Loucy (cell line): ENCODE measurements around the gene KCNK5.

Experiments
- H2AFZ ChIP-seq: fragments of 200-600 bp; sonication (generic); 2 replicates; pipeline ENCODE4 v1.6.0; 2016; ENCODE audit warnings: antibody characterized with exemption, mild to moderate bottlenecking, low read length, moderate library complexity
- H3F3A ChIP-seq: fragments of 200-600 bp; 2 replicates; pipeline ENCODE4 v1.6.0; 2016; ENCODE audit warnings: antibody characterized with exemption, low read depth, mild to moderate bottlenecking
- H3K27me3 ChIP-seq: fragments of 200-600 bp; sonication (generic); 2 replicates; pipeline ENCODE4 v1.6.1; 2014; ENCODE audit warnings: low read length, mild to moderate bottlenecking; ENCODE audit not compliant: insufficient read depth, poor library complexity, severe bottlenecking
- H3K36me3 ChIP-seq: fragments of 200-600 bp; sonication (generic); 2 replicates; pipeline ENCODE4 v1.6.1; 2016; ENCODE audit warnings: low read length; ENCODE audit not compliant: insufficient read depth
- H3K4me1 ChIP-seq: fragments of 200-600 bp; sonication (generic); 2 replicates; pipeline ENCODE4 v1.5.1; 2014; ENCODE audit warnings: low read length, mild to moderate bottlenecking; ENCODE audit not compliant: insufficient read depth, poor library complexity, severe bottlenecking
- H3K4me2 ChIP-seq: fragments of 200-600 bp; sonication (generic); 2 replicates; pipeline ENCODE4 v1.6.0; 2014; ENCODE audit warnings: antibody characterized with exemption, low read length, low read depth, mild to moderate bottlenecking; ENCODE audit not compliant: poor library complexity, severe bottlenecking
- H3K4me3 ChIP-seq: fragments of 200-600 bp; sonication (generic); 2 replicates; pipeline ENCODE4 v1.5.1; 2014; ENCODE audit warnings: low read length, mild to moderate bottlenecking, mixed read lengths; ENCODE audit not compliant: poor library complexity, severe bottlenecking
- H3K79me2 ChIP-seq: fragments of 200-600 bp; sonication (generic); 2 replicates; pipeline ENCODE4 v1.6.1; 2014; ENCODE audit warnings: low read length; ENCODE audit not compliant: insufficient read depth
- H3K9ac ChIP-seq: fragments of 200-600 bp; sonication (generic); 2 replicates; pipeline ENCODE4 v1.6.0; 2014; ENCODE audit warnings: mild to moderate bottlenecking, low read depth, low read length, moderate library complexity; ENCODE audit not compliant: poor library complexity, severe bottlenecking
- H3K9me2 ChIP-seq: fragments of 200-600 bp; sonication (generic); replicated peaks from 2 replicates; pipeline ENCODE4 v1.6.1; 2016; ENCODE audit warnings: low read depth, low read length, mixed read lengths
- H3K9me3 ChIP-seq: fragments of 200-600 bp; sonication (generic); 2 replicates; pipeline ENCODE4 v1.6.1; 2014; ENCODE audit warnings: mild to moderate bottlenecking, antibody characterized with exemption, low read length, low read depth; ENCODE audit not compliant: insufficient read depth
- H4K20me1 ChIP-seq: fragments of 200-600 bp; sonication (generic); 2 replicates; pipeline ENCODE4 v1.6.0; 2014; ENCODE audit warnings: antibody characterized with exemption, low read length, mild to moderate bottlenecking; ENCODE audit not compliant: insufficient read depth, poor library complexity, severe bottlenecking
- EZH2phosphoT487 ChIP-seq: fragments of 200-600 bp; IDR thresholded peaks from 2 replicates; pipeline ENCODE4 v1.6.1; 2018; ENCODE audit warnings: antibody characterized with exemption, mild to moderate bottlenecking, moderate library complexity, borderline replicate concordance
- TF ChIP-seq, protein P1 (sequence below): fragments of 200-600 bp; sonication (generic); conservative IDR thresholded peaks from 2 replicates; pipeline ENCODE4 v1.5.1; 2014; ENCODE audit warnings: mild to moderate bottlenecking, antibody characterized with exemption, low read length

The KCNK5 gene

DNA sequence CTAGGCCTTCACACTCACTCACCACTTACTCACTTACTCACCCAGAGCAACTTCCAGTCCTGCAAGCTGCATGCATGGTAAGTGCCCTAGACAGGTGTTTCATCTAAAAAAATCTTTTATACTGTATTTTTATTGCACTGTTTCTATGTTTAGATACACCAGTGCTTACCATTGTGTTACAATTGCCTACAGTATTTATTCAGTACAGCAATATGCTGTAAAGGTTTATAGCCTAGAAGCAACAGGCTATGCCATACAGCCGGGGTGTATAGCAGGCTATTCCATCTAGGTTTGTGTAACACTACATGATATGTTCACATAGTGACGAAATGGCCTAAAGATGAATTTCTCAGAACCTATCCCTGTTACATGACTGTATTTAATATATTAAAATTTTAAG, 37.1 kb upstream of the KCNK5 start:
- no peak overlapping the region for H2AFZ ChIP-seq
- TF ChIP-seq, protein P1, sequence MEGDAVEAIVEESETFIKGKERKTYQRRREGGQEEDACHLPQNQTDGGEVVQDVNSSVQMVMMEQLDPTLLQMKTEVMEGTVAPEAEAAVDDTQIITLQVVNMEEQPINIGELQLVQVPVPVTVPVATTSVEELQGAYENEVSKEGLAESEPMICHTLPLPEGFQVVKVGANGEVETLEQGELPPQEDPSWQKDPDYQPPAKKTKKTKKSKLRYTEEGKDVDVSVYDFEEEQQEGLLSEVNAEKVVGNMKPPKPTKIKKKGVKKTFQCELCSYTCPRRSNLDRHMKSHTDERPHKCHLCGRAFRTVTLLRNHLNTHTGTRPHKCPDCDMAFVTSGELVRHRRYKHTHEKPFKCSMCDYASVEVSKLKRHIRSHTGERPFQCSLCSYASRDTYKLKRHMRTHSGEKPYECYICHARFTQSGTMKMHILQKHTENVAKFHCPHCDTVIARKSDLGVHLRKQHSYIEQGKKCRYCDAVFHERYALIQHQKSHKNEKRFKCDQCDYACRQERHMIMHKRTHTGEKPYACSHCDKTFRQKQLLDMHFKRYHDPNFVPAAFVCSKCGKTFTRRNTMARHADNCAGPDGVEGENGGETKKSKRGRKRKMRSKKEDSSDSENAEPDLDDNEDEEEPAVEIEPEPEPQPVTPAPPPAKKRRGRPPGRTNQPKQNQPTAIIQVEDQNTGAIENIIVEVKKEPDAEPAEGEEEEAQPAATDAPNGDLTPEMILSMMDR, result no peak
- no peak for TF ChIP-seq EZH2phosphoT487

DNA sequence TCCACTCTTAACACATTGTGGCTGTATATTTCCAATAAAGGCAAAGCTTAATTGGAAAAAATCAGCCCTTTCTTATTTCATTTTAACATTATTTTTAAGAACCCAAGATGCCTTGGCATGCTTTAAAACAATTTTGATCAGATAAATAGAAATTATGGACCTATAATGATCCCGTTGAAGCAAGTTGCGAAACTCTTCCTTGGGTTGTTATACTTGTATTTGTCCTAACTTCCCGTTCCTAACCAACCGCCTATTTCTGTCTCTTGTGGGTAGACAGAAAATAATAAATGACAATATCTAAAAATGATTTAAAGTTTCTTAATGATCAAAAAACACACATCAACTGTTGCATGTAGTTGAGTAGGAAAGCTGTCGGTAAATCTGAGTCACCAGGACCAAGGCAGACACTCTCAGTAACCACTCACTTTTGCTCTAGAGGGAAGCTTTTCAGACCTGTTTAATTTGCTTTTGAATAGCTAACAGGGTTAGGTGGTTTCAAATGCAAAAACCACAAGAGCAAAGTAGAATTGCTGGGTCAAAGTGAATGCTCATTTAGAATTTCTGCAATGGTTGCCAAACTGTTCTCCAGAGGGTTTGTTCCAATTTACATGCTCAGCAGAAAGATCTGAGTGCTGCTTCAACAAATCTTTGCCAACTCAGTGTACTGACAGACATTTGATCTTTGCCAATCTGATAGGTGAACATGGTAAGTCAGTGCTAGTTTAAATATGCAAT, 34.2 kb upstream of the KCNK5 start:
- H3K9me2 ChIP-seq, result no peaks in the 10 kb centered on the region
- no peaks in the 10 kb centered on the region for H3K4me1 ChIP-seq
- no peaks in the 10 kb centered on the region for H3K27me3 ChIP-seq
- no peaks in the 10 kb centered on the region for H4K20me1 ChIP-seq
- H3K4me2 ChIP-seq, result no peak overlapping the region
- H3K9me3 ChIP-seq, result no peaks in the 10 kb centered on the region
- no peak overlapping the region for H2AFZ ChIP-seq
- no peak overlapping the region for H3K9ac ChIP-seq
- H3K36me3 ChIP-seq, result no peaks in the 10 kb centered on the region
- TF ChIP-seq, protein P1, result no peak
- no peak for TF ChIP-seq EZH2phosphoT487
- no peak overlapping the region for H3K4me3 ChIP-seq
- no peaks in the 10 kb centered on the region for H3F3A ChIP-seq
- H3K79me2 ChIP-seq, result no peaks in the 10 kb centered on the region

More for the DNA sequence above, 37.1 kb upstream of the KCNK5 start:
- Histone ChIP-seq H3K4me2 (no peak overlapping the region), H3F3A (no peaks in the 10 kb centered on the region), H3K4me3 (no peak overlapping the region), H3K79me2 (no peaks in the 10 kb centered on the region), H3K27me3 (no peaks in the 10 kb centered on the region), H3K9me3 (no peaks in the 10 kb centered on the region), H3K4me1 (no peaks in the 10 kb centered on the region), H3K9ac (no peak overlapping the region), H3K36me3 (no peaks in the 10 kb centered on the region), H4K20me1 (no peaks in the 10 kb centered on the region), H3K9me2 (no peaks in the 10 kb centered on the region)

DNA sequence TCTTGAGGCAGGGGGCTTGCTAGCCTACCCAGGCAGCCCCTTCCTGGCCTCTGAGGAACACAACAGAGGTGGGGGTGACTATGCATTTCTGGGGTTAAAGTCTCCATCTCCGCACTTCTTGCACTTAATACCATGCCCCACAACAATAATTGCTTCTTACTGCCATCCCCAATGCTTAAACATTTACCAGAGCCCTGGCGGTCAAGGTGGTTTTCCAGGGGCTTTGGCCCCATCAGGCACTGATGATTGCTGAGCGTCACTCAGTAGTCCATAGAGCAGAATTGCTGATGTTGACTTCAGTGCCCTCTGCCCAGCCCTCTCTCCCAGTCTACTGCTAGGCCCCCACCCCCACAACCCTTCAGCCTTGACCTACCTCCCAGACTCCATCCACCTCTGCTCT, 32.5 kb upstream of the KCNK5 start:
- Histone ChIP-seq H3K9me2 (no peaks in the 10 kb centered on the region), H3K36me3 (no peaks in the 10 kb centered on the region)
- TF ChIP-seq, protein P1, result no peak
- TF ChIP-seq EZH2phosphoT487, result no peak

More for the DNA sequence above, 32.5 kb upstream of the KCNK5 start:
- Histone ChIP-seq H3K4me1 (no peaks in the 10 kb centered on the region), H3K79me2 (no peaks in the 10 kb centered on the region), H3K27me3 (no peaks in the 10 kb centered on the region), H3K4me2 (no peak overlapping the region), H4K20me1 (no peaks in the 10 kb centered on the region), H3F3A (no peaks in the 10 kb centered on the region), H2AFZ (no peak overlapping the region), H3K9ac (no peak overlapping the region), H3K9me3 (no peaks in the 10 kb centered on the region), H3K4me3 (no peak overlapping the region)
